T-helper 17 cell (primary cell): ENCODE data around the gene USP49. TPM values are rescaled to one million over a fixed set of nuclear protein-coding genes. Genes with fewer than 3 reads are reported as not detected.
"Not testable (repeated sequence)": the region's sequence is repeated elsewhere in the genome, so short reads cannot be mapped to it uniquely, and the experiment has no call there.

Experiments used
- ATAC-seq: fragments of 150-1000 bp; cut with Tn5 transposase; 2 replicates; pipeline ENCODE4 v1.10.0; 2021; ENCODE audit warnings: mild to moderate bottlenecking, moderate library complexity
- DNase-seq, 3 donors: peaks; one replicate each; pipeline versions ENCODE4 v3.0.0 to v3.0.0-alpha.2; 2020 to 2021
- H3K9me3 ChIP-seq: one replicate; pipeline ENCODE4 v1.7.0; 2013; ENCODE audit warnings: low read length, mild to moderate bottlenecking; ENCODE audit not compliant: control insufficient read depth, poor library complexity, severe bottlenecking
- H3K27ac Mint-ChIP-seq: one replicate; pipeline ENCODE4 v1.8.0; 2022; ENCODE audit warnings: mild to moderate bottlenecking, moderate library complexity, mixed read lengths
- H3K27me3 Mint-ChIP-seq: one replicate; pipeline ENCODE4 v1.8.0; 2022; ENCODE audit warnings: mixed read lengths
- H3K36me3 Mint-ChIP-seq: one replicate; pipeline ENCODE4 v1.8.0; 2022; ENCODE audit warnings: low read depth, mixed read lengths
- H3K4me1 Mint-ChIP-seq: one replicate; pipeline ENCODE4 v1.8.0; 2022; ENCODE audit warnings: mild to moderate bottlenecking, mixed read lengths
- H3K4me3 Mint-ChIP-seq: one replicate; pipeline ENCODE4 v1.8.0; 2022; ENCODE audit warnings: mild to moderate bottlenecking, moderate library complexity, mixed read lengths
- total RNA-seq, 4 donors: library from RNA in 2 of 4; stranded (reverse) in 2 of 4; gene quantifications; one replicate each; pipeline ENCODE4 v1.2.3 and lab custom pipeline; 2022 to 2026

USP49 gene
- total RNA-seq, 2 donors from 2014 or later: 1.7 to 2.1 TPM

- ATAC-seq (no peak), DNase-seq (no peak)
- Mint-ChIP-seq H3K27ac (no peak overlapping the region), H3K4me1 (no peaks in the 10 kb centered on the region), H3K36me3 (peaks cover 4% of the 10 kb centered on the region), H3K4me3 (no peak overlapping the region), H3K27me3 (no peaks in the 10 kb centered on the region)
- H3K9me3 ChIP-seq: no peaks in the 10 kb centered on the region
Observed at GRCh38 chr6:41771058-41771983, 123.9 kb downstream of the USP49 start.

- no peak for ATAC-seq
- Mint-ChIP-seq H3K4me3 (no peak overlapping the region), H3K27ac (no peak overlapping the region), H3K4me1 (no peaks in the 10 kb centered on the region), H3K36me3 (peaks cover 4% of the 10 kb centered on the region), H3K27me3 (no peaks in the 10 kb centered on the region)
- H3K9me3 ChIP-seq: no peaks in the 10 kb centered on the region
- DNase-seq: no peak
Observed at GRCh38 chr6:41770381-41771057, 124.7 kb downstream of the USP49 start.

GRCh38 chr6:41769376-41769775 is 125.8 kb downstream of the USP49 start:
- ATAC-seq (no peak), DNase-seq (no peak)
- Mint-ChIP-seq H3K27ac (no peak overlapping the region), H3K4me3 (no peak overlapping the region), H3K4me1 (no peaks in the 10 kb centered on the region), H3K27me3 (no peaks in the 10 kb centered on the region), H3K36me3 (peaks cover 4% of the 10 kb centered on the region)
- H3K9me3 ChIP-seq: no peaks in the 10 kb centered on the region

- no peaks in the 10 kb centered on the region for H3K27me3 Mint-ChIP-seq
- ATAC-seq (no peak), DNase-seq (no peak)
- H3K9me3 ChIP-seq: no peaks in the 10 kb centered on the region
- no peak overlapping the region for H3K4me3 Mint-ChIP-seq
- H3K27ac Mint-ChIP-seq: peak overlapping the region; percentile 29
- no peaks in the 10 kb centered on the region for H3K4me1 Mint-ChIP-seq
- peaks cover 2% of the 10 kb centered on the region for H3K36me3 Mint-ChIP-seq
Observed at GRCh38 chr6:41768545-41769308, 126.4 kb downstream of the USP49 start.

DNA sequence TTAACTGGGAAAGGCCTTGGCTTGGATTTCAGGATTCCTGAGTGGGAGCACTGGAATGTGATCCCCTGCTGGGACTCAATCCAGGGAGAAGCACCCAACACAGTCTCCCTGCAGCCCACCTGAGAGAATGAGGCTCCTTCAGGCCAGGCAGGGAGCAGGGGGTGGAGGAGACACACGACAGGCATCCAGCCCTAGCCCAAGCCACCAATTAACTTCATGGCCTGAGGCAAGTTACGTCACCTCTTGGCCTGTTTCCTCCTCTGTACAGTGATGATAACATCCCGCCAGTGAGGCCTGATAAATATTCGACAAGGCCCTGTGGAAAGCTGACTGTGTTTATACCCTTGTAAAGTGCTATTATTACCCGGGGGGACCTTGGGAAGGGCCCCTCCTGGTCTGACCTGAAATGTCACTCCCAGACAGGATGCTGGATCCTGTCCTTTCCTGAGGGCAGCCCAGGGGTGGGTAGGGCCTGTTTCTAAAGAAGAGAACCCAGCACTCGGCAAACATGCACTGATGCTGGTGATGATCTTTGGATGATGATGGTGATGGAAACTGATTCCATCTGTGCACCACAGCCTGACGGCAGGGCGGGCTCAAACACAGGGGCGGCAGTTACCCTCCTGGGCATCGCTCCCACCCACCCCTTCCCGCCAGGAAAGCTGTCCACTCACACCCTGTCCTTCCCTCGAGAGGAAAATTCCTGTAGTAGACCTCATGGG is 127.9 kb downstream of the USP49 start:
- Mint-ChIP-seq H3K27ac (no peak overlapping the region), H3K36me3 (peaks cover 2% of the 10 kb centered on the region), H3K4me1 (no peaks in the 10 kb centered on the region), H3K4me3 (no peak overlapping the region), H3K27me3 (no peaks in the 10 kb centered on the region)
- DNase-seq (no peak), ATAC-seq (no peak)
- no peaks in the 10 kb centered on the region for H3K9me3 ChIP-seq

DNA sequence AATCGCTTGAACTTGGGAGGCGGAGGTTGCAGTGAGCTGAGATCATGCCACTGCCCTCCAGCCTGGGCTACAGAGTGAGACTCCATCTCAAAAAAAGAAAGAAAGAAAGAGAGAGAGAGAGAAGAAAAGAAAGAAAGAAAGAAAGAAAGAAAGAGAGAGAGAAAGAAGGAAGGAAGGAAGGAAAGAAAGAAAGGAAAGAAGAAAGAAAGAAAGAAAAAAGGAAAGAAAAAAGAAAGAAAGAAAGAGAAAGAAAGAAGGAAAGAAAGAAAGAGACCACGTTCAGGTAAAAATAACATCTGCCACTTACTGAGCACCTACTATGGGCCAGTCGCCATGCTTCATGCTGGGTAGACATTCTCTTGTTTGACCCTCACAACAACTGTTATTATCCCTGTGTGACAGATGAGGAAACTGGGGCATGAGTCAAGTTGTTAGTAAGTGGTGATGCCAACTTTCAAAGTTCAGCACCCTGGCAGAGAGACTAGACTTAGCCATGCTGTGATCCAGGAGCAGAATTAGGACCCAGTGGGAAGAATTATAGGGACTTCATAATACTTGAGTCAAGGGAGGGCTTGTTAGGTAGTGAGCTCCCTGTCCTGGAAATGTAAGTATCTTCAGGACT is 129.0 kb downstream of the USP49 start:
- H3K36me3 Mint-ChIP-seq, H3K9me3 ChIP-seq, H3K4me3 Mint-ChIP-seq, ATAC-seq, H3K4me1 Mint-ChIP-seq, H3K27me3 Mint-ChIP-seq, H3K27ac Mint-ChIP-seq, DNase-seq: not testable (repeated sequence)

GRCh38 chr6:41763470-41763869 is 131.7 kb downstream of the USP49 start:
- Mint-ChIP-seq H3K27ac (no peak overlapping the region), H3K36me3 (no peaks in the 10 kb centered on the region)

GRCh38 chr6:41759905-41760579 is 135.1 kb downstream of the USP49 start:
- DNase-seq (no peak), ATAC-seq (no peak)
- H3K9me3 ChIP-seq: no peaks in the 10 kb centered on the region
- no peak overlapping the region for H3K27ac Mint-ChIP-seq
- no peak overlapping the region for H3K4me3 Mint-ChIP-seq
- H3K36me3 Mint-ChIP-seq: no peaks in the 10 kb centered on the region
- H3K4me1 Mint-ChIP-seq: peaks cover 4% of the 10 kb centered on the region
- peaks cover 16% of the 10 kb centered on the region for H3K27me3 Mint-ChIP-seq

More at GRCh38 chr6:41763470-41763869, 131.7 kb downstream of the USP49 start:
- Mint-ChIP-seq H3K4me3 (no peak overlapping the region), H3K4me1 (peaks cover 4% of the 10 kb centered on the region), H3K27me3 (peaks cover 6% of the 10 kb centered on the region)
- no peak for ATAC-seq
- no peaks in the 10 kb centered on the region for H3K9me3 ChIP-seq
- no peak for DNase-seq

DNA sequence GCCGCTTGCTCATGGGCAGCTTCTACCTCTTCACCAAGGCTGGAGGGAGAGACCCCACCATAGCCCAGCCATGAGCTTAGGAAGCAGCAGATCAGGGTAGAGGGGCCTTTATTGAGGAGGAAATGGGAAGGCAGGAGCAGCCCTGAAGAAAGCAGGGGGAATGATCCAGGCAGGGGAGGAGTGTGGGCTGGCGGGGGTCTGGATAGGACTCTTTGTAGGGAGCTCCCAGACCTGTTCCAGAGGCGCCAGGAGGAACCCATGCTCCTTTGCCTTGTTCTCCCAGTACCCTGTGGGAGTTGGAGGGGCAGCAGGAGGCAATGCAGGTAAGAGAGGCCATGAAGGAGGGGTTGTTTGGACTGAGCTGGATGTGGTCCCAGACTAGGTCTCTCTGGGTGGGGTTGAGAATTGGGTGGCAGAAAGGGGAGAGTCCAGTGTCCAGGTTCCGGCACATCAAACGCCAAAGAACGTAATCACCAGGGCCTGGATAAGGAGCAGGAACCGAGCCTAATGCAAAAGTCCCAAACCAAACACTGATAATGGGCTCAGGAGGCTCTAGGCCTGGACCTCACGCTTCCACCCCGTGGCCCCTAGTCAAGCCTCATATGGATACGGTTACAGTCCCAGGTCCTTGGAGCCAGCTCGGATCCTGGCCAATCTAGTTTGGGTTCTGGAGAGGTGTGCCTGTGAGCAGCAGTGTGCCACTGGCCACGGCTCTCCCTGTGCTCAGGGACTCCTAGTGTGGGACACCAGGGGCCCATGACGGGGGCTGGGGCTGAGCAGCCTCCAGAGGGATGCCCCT is 135.9 kb downstream of the USP49 start:
- peaks cover 4% of the 10 kb centered on the region for H3K4me1 Mint-ChIP-seq
- H3K4me3 Mint-ChIP-seq: no peak overlapping the region
- DNase-seq (no peak), ATAC-seq (no peak)
- H3K27ac Mint-ChIP-seq: no peak overlapping the region
- no peaks in the 10 kb centered on the region for H3K36me3 Mint-ChIP-seq
- H3K9me3 ChIP-seq: no peaks in the 10 kb centered on the region
- H3K27me3 Mint-ChIP-seq: peaks cover 22% of the 10 kb centered on the region

DNA sequence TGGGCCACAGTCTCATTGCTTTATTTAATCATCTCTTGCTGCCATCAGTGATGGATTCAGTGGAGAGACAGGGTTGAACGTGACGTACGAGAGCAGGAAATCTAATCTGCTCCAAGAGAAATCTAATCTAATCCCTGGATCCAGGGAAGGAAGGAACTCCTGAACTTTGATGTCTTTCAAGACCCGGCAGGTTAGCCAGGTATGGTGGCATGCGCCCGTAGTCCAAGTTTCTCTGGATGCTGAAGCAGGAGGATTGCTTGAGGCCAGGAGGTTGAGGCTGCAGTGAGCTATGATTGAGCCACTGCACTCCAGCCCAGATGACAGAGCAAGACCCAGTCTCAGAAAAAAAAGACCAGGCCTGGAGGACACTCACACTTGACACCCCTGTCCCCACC is 136.5 kb downstream of the USP49 start:
- no peaks in the 10 kb centered on the region for H3K36me3 Mint-ChIP-seq
- H3K27ac Mint-ChIP-seq: no peak overlapping the region
- no peak overlapping the region for H3K4me3 Mint-ChIP-seq
- DNase-seq (no peak), ATAC-seq (no peak)
- H3K4me1 Mint-ChIP-seq: peaks cover 4% of the 10 kb centered on the region
- H3K9me3 ChIP-seq: no peaks in the 10 kb centered on the region
- peaks cover 28% of the 10 kb centered on the region for H3K27me3 Mint-ChIP-seq

- no peaks in the 10 kb centered on the region for H3K36me3 Mint-ChIP-seq
- H3K27ac Mint-ChIP-seq: no peak overlapping the region
- peaks cover 4% of the 10 kb centered on the region for H3K4me1 Mint-ChIP-seq
- ATAC-seq (no peak), DNase-seq (no peak)
- H3K27me3 Mint-ChIP-seq: peaks cover 34% of the 10 kb centered on the region
- no peaks in the 10 kb centered on the region for H3K9me3 ChIP-seq
- H3K4me3 Mint-ChIP-seq: no peak overlapping the region
Observed at GRCh38 chr6:41757931-41758640, 137.1 kb downstream of the USP49 start.
